Measurements from ENCODE around the gene ATP11C.

ATP11C gene

DNA sequence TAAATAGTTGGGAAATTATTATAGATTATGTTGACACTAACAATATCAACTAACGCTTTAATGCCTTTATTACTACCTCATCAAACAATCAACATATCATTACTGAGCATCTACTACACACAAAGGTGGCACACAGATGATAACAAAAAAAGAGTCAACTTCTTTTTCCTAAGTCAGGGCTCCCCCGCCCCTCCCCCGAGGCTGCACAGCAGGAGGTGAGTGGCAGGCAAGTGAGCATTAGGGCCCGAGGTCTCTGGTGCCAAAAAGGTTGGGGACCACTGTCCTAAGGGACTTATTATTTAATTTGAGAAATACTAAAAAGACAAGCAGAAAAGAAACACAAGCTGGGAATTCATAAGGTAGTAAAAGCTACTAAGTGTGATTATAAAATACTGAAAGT is 174.6 kb downstream of the ATP11C start:
- H3K4me3 Mint-ChIP-seq, result no peak overlapping the region
- ATAC-seq (replicated peaks) (no peak), DNase-seq (no peak)
- no peaks in the 10 kb centered on the region for H3K36me3 Mint-ChIP-seq (ENCODE audit: insufficient read depth)
- H3K4me1 Mint-ChIP-seq (ENCODE audit: low read depth in 2 of 2), result no peaks in the 10 kb centered on the region
- peaks cover 4 to 7% of the 10 kb centered on the region in 2 donors for H3K9me3 Mint-ChIP-seq
- no peak overlapping the region for H3K27ac Mint-ChIP-seq
- H3K27me3 Mint-ChIP-seq, result no peaks in the 10 kb centered on the region

DNA sequence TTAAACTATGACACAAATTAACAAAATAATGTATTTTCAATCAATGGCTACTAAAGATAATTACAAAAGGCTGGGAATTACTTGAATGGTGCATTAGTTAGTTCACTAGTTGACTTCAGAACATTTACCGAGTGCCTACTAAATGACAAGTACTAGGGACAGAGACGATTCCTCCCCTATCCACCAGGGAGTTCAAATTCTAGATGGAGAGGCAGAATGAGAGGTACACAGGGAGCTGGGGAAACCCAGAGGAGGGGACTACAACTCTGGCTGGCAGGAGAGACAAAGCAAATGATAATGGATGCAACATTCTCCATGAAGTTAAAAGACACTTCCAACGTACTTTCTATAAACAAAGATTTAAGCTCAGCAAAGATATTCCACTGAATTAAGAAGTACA is 181.8 kb downstream of the ATP11C start:
- Mint-ChIP-seq H3K4me3 (no peak overlapping the region), H3K36me3 (ENCODE audit: insufficient read depth) (peaks cover 6% of the 10 kb centered on the region), H3K9me3 (peaks cover 4 to 7% of the 10 kb centered on the region in 2 donors), H3K4me1 (ENCODE audit: low read depth in 2 of 2) (peaks cover 2 to 4% of the 10 kb centered on the region in 2 donors), H3K27ac (no peak overlapping the region), H3K27me3 (no peaks in the 10 kb centered on the region)
- DNase-seq (no peak), ATAC-seq (replicated peaks) (no peak)

DNA sequence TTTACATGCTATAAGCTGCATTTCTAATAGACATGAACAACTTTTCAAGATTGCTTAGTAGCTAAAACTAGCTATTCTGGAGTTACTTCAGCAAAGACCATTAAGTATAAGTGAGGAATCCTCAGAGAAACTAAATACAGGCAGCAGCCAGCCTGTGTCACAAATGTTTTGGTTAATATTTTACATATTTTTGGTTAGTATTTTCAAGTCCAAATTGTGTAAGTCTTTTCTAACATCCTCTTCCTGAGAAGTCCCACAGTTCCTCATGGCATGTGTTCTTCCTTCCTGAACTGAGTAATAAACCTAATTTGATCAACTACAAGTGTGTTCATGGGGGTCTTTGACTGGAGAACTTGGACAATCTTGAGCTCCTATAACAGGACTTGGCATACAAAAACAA is 182.5 kb downstream of the ATP11C start:
- Mint-ChIP-seq H3K9me3 (peaks cover 4 to 7% of the 10 kb centered on the region in 2 donors), H3K4me3 (no peak overlapping the region), H3K36me3 (ENCODE audit: insufficient read depth) (peaks cover 6% of the 10 kb centered on the region), H3K4me1 (ENCODE audit: low read depth in 2 of 2) (peaks cover 2 to 4% of the 10 kb centered on the region in 2 donors), H3K27ac (peak overlapping the region in 1 of 2 donors; percentile 76), H3K27me3 (no peaks in the 10 kb centered on the region)
- DNase-seq (no peak), ATAC-seq (replicated peaks) (no peak)

DNA sequence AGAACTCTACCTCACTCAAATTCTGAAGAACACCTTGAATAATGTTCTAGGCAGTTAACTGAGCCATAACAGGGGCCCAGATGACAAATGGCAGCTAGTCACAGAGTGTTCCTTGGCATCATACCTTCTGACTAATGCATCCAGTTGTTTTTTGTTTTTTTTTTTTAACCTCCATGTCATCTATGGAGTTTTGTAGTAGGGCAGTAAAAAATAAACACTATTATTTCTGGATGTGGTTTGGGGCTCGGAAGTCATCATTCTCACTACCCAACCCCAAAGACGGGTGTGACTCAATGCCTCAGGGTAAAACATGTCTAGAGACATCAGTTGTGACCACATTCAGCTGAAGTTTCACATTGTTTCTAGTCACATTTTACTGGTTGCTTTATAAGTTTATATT is 193.7 kb downstream of the ATP11C start:
- Mint-ChIP-seq H3K27me3 (no peaks in the 10 kb centered on the region), H3K36me3 (ENCODE audit: insufficient read depth) (peaks cover 13% of the 10 kb centered on the region), H3K4me1 (ENCODE audit: low read depth in 2 of 2) (peaks cover 3 to 11% of the 10 kb centered on the region in 2 donors), H3K27ac (no peak overlapping the region), H3K4me3 (no peak overlapping the region), H3K9me3 (no peaks in the 10 kb centered on the region)
- peak; percentile 95 for ATAC-seq (replicated peaks)
- DNase-seq, result peak; percentile 2 to 6 (median 3)

DNA sequence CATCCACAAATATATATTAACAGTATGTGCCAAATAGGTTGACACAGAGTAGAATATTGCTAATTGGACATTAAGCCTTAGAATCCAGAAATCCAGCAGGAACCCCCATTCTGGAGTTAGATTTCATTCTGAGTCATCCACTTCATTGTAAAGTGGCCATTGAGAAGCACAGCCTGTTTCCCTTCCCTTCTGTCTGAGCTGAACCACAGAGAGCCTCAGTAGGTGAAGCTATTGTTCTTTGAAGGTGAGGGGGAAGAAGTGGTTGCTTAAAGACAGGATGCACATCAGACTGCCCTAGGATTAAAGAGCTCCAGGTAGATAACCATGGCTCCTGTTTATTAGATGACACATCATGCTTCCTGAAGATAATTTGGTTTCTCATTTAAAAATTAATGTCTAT is 194.3 kb downstream of the ATP11C start:
- Mint-ChIP-seq H3K4me1 (ENCODE audit: low read depth in 2 of 2) (peaks cover 3 to 11% of the 10 kb centered on the region in 2 donors), H3K4me3 (no peak overlapping the region), H3K36me3 (ENCODE audit: insufficient read depth) (peaks cover 10% of the 10 kb centered on the region), H3K27ac (no peak overlapping the region), H3K9me3 (no peaks in the 10 kb centered on the region), H3K27me3 (no peaks in the 10 kb centered on the region)
- ATAC-seq (replicated peaks), result peak; percentile 26
- no peak for DNase-seq

DNA sequence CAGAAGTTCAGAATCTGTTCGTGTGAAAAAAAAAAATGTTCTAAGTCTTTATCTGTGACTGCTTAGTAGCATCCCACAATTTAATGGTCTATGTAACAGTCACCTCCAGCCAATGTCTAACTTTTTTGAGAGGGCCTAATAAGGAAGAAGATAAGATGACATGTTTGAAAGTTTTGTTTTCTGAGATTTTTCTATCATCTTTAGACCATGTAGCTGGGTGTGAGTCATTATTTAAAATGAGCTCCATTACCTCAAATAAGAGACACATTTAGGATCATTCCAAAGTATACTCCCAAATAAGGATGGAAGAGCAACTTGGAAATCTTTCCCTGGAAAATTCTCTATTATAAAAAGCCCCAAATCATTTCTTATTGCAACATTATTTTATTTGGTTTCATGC is 196.7 kb downstream of the ATP11C start:
- peaks cover 14% of the 10 kb centered on the region for H3K36me3 Mint-ChIP-seq (ENCODE audit: insufficient read depth)
- H3K27ac Mint-ChIP-seq, result no peak overlapping the region
- no peaks in the 10 kb centered on the region for H3K27me3 Mint-ChIP-seq
- no peak overlapping the region for H3K4me3 Mint-ChIP-seq
- no peaks in the 10 kb centered on the region for H3K9me3 Mint-ChIP-seq
- no peak for DNase-seq
- no peak for ATAC-seq (replicated peaks)
- peaks cover 3 to 9% of the 10 kb centered on the region in 2 donors for H3K4me1 Mint-ChIP-seq (ENCODE audit: low read depth in 2 of 2)

DNA sequence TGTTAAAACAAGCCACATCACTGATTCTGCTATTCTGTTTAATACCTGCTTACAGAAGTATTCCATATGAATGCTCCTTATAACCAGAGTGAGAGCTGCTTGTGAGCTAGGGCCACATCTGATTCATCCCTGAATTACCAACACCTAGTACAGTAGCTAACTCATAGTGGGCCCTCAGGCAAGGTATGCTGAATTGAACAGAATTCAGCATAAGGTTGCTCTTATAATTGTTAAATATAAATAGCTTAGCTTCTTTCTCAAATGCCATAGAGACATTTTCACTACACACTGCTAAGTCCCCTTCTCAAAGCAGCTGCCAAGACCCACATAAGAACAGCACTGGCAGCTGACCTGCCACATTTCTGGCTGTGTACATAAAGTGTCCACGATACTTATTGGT is 197.9 kb downstream of the ATP11C start:
- Mint-ChIP-seq H3K9me3 (no peaks in the 10 kb centered on the region), H3K4me1 (ENCODE audit: low read depth in 2 of 2) (peaks cover 3 to 5% of the 10 kb centered on the region in 2 donors), H3K27me3 (no peaks in the 10 kb centered on the region), H3K27ac (no peak overlapping the region), H3K4me3 (no peak overlapping the region), H3K36me3 (ENCODE audit: insufficient read depth) (peaks cover 14% of the 10 kb centered on the region)
- ATAC-seq (replicated peaks), result no peak
- DNase-seq, result no peak

DNA sequence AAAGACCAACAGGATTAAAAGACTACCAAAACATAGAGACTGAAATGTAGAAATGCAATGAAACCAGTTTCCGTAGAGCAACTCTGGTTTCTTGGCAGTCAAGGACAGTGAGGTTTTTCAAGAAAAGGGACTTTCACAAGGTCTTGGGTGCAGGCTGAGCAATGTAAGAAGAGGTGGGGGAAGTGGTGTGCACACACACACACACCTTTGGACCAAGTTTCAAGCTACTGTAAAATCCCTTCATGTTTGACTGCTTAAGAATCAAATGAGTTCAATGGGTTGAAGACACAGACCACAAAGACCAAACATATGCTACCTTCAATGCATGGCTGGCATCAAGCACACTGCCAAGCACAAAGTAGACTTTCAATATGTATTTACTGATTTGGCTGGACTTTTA is 207.1 kb downstream of the ATP11C start:
- Mint-ChIP-seq H3K36me3 (ENCODE audit: insufficient read depth) (no peaks in the 10 kb centered on the region), H3K27ac (no peak overlapping the region), H3K4me3 (no peak overlapping the region), H3K27me3 (no peaks in the 10 kb centered on the region), H3K4me1 (ENCODE audit: low read depth in 2 of 2) (no peaks in the 10 kb centered on the region), H3K9me3 (no peaks in the 10 kb centered on the region)
- DNase-seq (no peak), ATAC-seq (replicated peaks) (no peak)

DNA sequence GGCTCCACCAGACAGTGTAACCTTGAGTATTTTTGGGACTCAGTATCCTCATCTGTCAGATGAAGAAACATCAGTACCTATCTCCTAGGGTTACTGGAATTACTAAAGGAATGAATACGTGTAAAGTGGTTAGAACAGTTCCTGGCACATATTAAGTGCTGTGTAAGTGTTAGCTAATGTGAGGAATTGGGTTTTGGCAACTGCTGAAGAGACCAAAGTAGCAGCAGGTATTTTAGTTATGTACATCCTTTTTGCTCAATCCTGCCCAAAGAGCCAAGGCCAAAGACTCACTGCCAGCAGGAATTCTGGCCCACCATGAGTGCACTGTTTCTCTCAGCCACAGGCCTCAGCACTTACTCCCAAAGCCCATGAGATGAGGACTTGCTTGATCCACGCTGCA is 208.2 kb downstream of the ATP11C start:
- DNase-seq, result no peak
- no peaks in the 10 kb centered on the region for H3K9me3 Mint-ChIP-seq
- no peak overlapping the region for H3K4me3 Mint-ChIP-seq
- no peaks in the 10 kb centered on the region for H3K4me1 Mint-ChIP-seq (ENCODE audit: low read depth in 2 of 2)
- H3K27ac Mint-ChIP-seq, result no peak overlapping the region
- no peaks in the 10 kb centered on the region for H3K36me3 Mint-ChIP-seq (ENCODE audit: insufficient read depth)
- H3K27me3 Mint-ChIP-seq, result no peaks in the 10 kb centered on the region
- no peak for ATAC-seq (replicated peaks)

DNA sequence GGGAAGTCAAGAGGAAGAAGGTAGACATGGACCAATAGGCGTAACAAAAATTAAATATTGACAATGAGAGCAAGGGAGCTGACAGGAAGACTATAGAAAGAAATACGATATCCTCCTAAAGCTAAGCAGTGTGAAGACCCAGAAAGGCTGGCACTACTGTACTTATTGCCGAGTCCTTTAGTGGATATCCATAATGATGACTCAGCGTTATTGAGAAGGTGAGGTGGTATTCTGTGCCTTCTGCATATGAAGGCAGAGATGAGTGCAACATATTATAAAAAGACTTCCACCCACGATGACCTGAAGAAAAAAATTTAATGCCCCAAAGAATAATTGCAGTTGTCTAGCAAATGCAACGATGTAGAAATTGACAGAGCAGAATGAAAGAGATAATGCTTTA is 211.9 kb downstream of the ATP11C start:
- Mint-ChIP-seq H3K27me3 (no peaks in the 10 kb centered on the region), H3K36me3 (ENCODE audit: insufficient read depth) (no peaks in the 10 kb centered on the region), H3K4me3 (no peak overlapping the region), H3K27ac (no peak overlapping the region), H3K4me1 (ENCODE audit: low read depth in 2 of 2) (no peaks in the 10 kb centered on the region), H3K9me3 (no peaks in the 10 kb centered on the region)
- no peak for ATAC-seq (replicated peaks)
- DNase-seq, result no peak

DNA sequence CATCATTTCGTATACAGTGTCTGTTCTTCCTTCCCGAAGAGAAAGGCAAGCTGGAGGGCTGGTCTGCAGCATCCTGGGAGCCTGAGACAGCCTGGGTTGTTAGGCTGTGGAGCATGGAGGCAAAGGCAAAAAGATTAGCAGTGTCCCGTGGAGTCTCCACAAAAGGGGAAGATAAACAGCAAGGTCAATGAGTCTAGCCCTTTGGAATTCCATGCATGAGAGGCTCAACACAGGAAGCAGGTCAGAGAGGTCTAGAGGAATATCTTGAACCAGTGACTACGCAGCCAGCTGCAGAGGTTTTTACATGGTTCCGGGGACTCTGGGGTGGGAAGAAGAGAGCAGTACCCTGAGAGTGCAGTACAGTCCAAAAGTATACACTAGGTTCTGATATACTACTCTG is 212.7 kb downstream of the ATP11C start:
- no peak overlapping the region for H3K27ac Mint-ChIP-seq
- H3K9me3 Mint-ChIP-seq, result no peaks in the 10 kb centered on the region
- DNase-seq, result no peak
- no peaks in the 10 kb centered on the region for H3K27me3 Mint-ChIP-seq
- H3K4me1 Mint-ChIP-seq (ENCODE audit: low read depth in 2 of 2), result no peaks in the 10 kb centered on the region
- H3K36me3 Mint-ChIP-seq (ENCODE audit: insufficient read depth), result no peaks in the 10 kb centered on the region
- no peak for ATAC-seq (replicated peaks)
- H3K4me3 Mint-ChIP-seq, result no peak overlapping the region

DNA sequence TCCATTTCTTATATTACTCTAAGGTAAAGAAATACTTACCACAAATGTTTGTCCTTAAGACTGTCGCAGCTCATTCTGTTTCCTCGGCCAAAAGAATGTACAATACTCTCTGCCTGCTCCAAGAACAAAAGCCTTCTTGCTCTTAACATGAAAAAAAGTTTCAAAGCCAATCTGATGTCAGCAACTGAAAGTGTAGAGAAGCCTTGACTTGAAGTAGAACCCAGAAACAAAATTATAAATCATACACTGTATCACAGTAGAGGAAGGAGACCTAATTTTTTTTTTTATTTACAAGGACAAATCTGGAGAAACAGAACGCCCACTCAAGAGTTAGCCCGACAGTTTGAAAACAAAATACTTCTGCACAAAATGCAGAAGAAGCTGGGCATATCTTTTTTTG is 224.8 kb downstream of the ATP11C start, which contains the start of gene MCF2:
TSS of gene MCF2 (minus strand) at position 101 of the 400 bp plus-strand sequence. CDS start 56,423 bp downstream, outside the sequence.
- H3K9me3 Mint-ChIP-seq, result no peaks in the 10 kb centered on the region
- no peak for DNase-seq

DNA sequence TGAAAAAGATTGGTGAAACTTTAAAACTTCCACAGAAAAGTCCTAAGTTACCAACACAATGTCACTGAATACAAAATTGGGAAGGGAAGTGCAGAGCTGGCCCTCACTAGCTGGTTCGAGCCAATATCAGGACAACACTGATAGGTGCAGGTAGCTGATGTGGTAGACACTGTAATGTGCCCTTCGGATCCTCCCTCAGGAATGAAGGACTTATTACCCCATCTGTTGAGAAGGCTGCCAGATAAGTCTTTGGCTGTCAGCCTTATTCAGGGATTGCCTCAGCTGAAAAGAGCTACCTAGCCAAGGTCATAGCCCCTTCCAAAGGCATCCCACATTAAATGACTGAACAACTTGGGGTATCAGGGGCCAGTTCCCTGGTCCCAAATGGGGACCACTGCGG is 230.2 kb downstream of the ATP11C start:
- no peak overlapping the region for H3K4me3 Mint-ChIP-seq
- H3K27me3 Mint-ChIP-seq, result no peaks in the 10 kb centered on the region
- no peaks in the 10 kb centered on the region for H3K9me3 Mint-ChIP-seq
- peaks cover 3% of the 10 kb centered on the region for H3K36me3 Mint-ChIP-seq (ENCODE audit: insufficient read depth)
- no peak for DNase-seq
- no peaks in the 10 kb centered on the region for H3K4me1 Mint-ChIP-seq (ENCODE audit: low read depth in 2 of 2)
- H3K27ac Mint-ChIP-seq, result no peak overlapping the region
- ATAC-seq (replicated peaks), result no peak

More for the DNA sequence above, 224.8 kb downstream of the ATP11C start, which contains the start of gene MCF2:
- no peaks in the 10 kb centered on the region for H3K4me1 Mint-ChIP-seq (ENCODE audit: low read depth in 2 of 2)
- H3K4me3 Mint-ChIP-seq, result no peak within 1 kb of the TSS
- no peak within 1 kb of the TSS for H3K27ac Mint-ChIP-seq
- peaks cover 3% of the 10 kb centered on the region for H3K36me3 Mint-ChIP-seq (ENCODE audit: insufficient read depth)
- no peak for ATAC-seq (replicated peaks)
- H3K27me3 Mint-ChIP-seq, result no peaks in the 10 kb centered on the region

DNA sequence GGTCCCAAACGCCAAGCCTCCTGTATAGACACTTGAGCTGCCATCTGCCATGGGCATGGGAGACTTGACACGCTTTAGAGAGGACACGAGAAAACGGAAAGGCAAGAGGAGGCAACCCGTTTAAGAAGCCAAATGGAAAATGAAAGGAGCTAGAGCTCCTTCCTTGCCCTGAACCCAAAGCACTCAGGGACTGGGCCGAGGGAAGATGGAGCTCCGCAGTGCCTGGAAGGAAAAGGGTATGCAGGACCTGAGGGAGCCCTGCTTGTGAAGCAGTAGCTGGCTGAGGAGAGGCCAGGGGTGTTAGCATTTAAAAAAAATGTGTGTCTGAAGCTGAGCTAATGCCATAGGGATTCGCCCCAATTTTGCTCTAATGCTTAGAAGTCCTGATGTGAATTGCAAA is 239.9 kb downstream of the ATP11C start:
- Mint-ChIP-seq H3K27ac (no peak overlapping the region), H3K4me1 (ENCODE audit: low read depth in 2 of 2) (no peaks in the 10 kb centered on the region), H3K36me3 (ENCODE audit: insufficient read depth) (no peaks in the 10 kb centered on the region)

DNA sequence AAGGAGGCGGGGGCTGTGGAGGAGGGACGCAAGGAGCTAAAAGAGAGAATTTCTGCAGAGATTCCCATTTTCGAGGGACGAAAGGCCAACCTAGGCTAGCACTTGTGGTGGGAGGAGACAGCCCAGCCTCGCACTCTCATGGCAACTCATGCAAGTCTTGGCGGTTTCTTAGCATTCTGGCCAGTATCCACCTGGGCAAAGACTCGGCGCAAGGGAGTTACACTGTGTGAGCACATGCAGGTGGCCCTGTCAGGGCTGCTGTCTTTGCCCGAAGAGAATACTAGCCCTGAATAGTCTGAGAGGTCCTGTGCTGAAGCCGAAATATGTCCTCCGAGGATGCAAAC is 240.4 kb downstream of the ATP11C start:
- DNase-seq (no peak), ATAC-seq (replicated peaks) (no peak)
- H3K27ac Mint-ChIP-seq, result no peak overlapping the region
- no peak overlapping the region for H3K4me3 Mint-ChIP-seq
- H3K9me3 Mint-ChIP-seq, result no peaks in the 10 kb centered on the region
- peaks cover 17% of the 10 kb centered on the region in 2 donors for H3K27me3 Mint-ChIP-seq
- no peaks in the 10 kb centered on the region for H3K36me3 Mint-ChIP-seq (ENCODE audit: insufficient read depth)
- no peaks in the 10 kb centered on the region for H3K4me1 Mint-ChIP-seq (ENCODE audit: low read depth in 2 of 2)

More for the DNA sequence above, 239.9 kb downstream of the ATP11C start:
- peaks cover 17% of the 10 kb centered on the region in 2 donors for H3K27me3 Mint-ChIP-seq
- no peak for DNase-seq
- H3K4me3 Mint-ChIP-seq, result no peak overlapping the region
- H3K9me3 Mint-ChIP-seq, result no peaks in the 10 kb centered on the region
- ATAC-seq (replicated peaks), result no peak

Measured in effector memory CD8-positive, alpha-beta T cell (primary cell).